Skeletal muscle satellite cell (primary cell): Measurements from ENCODE around the gene ATXN1.

ENCODE experiments used
- H3K27me3 ChIP-seq: 2 replicates; pipeline ENCODE4 v1.7.0; 2013; ENCODE audit warnings: low read length; ENCODE audit not compliant: control insufficient read depth, insufficient read depth
- H3K36me3 ChIP-seq: 2 replicates; pipeline ENCODE4 v1.7.0; 2013; ENCODE audit warnings: mild to moderate bottlenecking, control low read depth, low read length; ENCODE audit not compliant: insufficient read depth
- H3K4me1 ChIP-seq: 2 replicates; pipeline ENCODE4 v1.7.0; 2013; ENCODE audit warnings: low read length; ENCODE audit not compliant: control insufficient read depth, insufficient read depth
- H3K4me2 ChIP-seq: 2 replicates; pipeline ENCODE4 v1.7.0; 2013; ENCODE audit warnings: mild to moderate bottlenecking, low read length
- H3K4me3 ChIP-seq: 2 replicates; pipeline ENCODE4 v1.7.0; 2013; ENCODE audit warnings: low read length
- H3K9ac ChIP-seq: 2 replicates; pipeline ENCODE4 v1.7.0; 2013; ENCODE audit warnings: mild to moderate bottlenecking, low read depth, low read length, moderate library complexity
- H3K9me3 ChIP-seq: replicated peaks from 2 replicates; pipeline ENCODE4 v1.7.0; 2013; ENCODE audit warnings: mild to moderate bottlenecking, control low read depth, low read length

The ATXN1 gene

GRCh38 chr6:16582446-16583143 is 178.7 kb downstream of the ATXN1 start:
- no peak overlapping the region for H3K9ac ChIP-seq
- H3K4me3 ChIP-seq: no peak overlapping the region
- H3K4me1 ChIP-seq: peaks cover 8% of the 10 kb centered on the region
- H3K36me3 ChIP-seq: no peaks in the 10 kb centered on the region
- peak overlapping the region; percentile 72 for H3K4me2 ChIP-seq
- H3K9me3 ChIP-seq: no peaks in the 10 kb centered on the region
- H3K27me3 ChIP-seq: no peaks in the 10 kb centered on the region

- Histone ChIP-seq H3K27me3 (no peaks in the 10 kb centered on the region), H3K36me3 (no peaks in the 10 kb centered on the region), H3K4me1 (peaks cover 8% of the 10 kb centered on the region), H3K9ac (no peak overlapping the region), H3K4me3 (no peak overlapping the region), H3K4me2 (no peak overlapping the region), H3K9me3 (no peaks in the 10 kb centered on the region)
Observed at GRCh38 chr6:16578695-16579285, 182.5 kb downstream of the ATXN1 start.

- Histone ChIP-seq H3K36me3 (peaks cover 2% of the 10 kb centered on the region), H3K4me2 (no peak overlapping the region), H3K9me3 (no peaks in the 10 kb centered on the region), H3K4me1 (no peaks in the 10 kb centered on the region), H3K9ac (no peak overlapping the region), H3K4me3 (no peak overlapping the region), H3K27me3 (no peaks in the 10 kb centered on the region)
Observed at GRCh38 chr6:16576451-16577368, 184.6 kb downstream of the ATXN1 start.

- H3K27me3 ChIP-seq: no peaks in the 10 kb centered on the region
- no peaks in the 10 kb centered on the region for H3K9me3 ChIP-seq
- no peaks in the 10 kb centered on the region for H3K4me1 ChIP-seq
- no peak overlapping the region for H3K4me2 ChIP-seq
- no peak overlapping the region for H3K9ac ChIP-seq
- no peak overlapping the region for H3K4me3 ChIP-seq
- H3K36me3 ChIP-seq: peaks cover 2% of the 10 kb centered on the region
Observed at GRCh38 chr6:16575655-16576054, 185.6 kb downstream of the ATXN1 start.

- Histone ChIP-seq H3K4me2 (no peak overlapping the region), H3K27me3 (no peaks in the 10 kb centered on the region), H3K9ac (no peak overlapping the region), H3K4me3 (no peak overlapping the region), H3K36me3 (peaks cover 2% of the 10 kb centered on the region), H3K4me1 (no peaks in the 10 kb centered on the region), H3K9me3 (no peaks in the 10 kb centered on the region)
Observed at GRCh38 chr6:16572943-16573342, 188.3 kb downstream of the ATXN1 start.

GRCh38 chr6:16572317-16572716 is 188.9 kb downstream of the ATXN1 start:
- Histone ChIP-seq H3K9me3 (no peaks in the 10 kb centered on the region), H3K4me3 (no peak overlapping the region), H3K4me1 (no peaks in the 10 kb centered on the region), H3K27me3 (no peaks in the 10 kb centered on the region), H3K36me3 (peaks cover 2% of the 10 kb centered on the region), H3K4me2 (no peak overlapping the region), H3K9ac (no peak overlapping the region)

- Histone ChIP-seq H3K4me3 (no peak overlapping the region), H3K4me2 (no peak overlapping the region), H3K9me3 (no peaks in the 10 kb centered on the region), H3K9ac (no peak overlapping the region), H3K4me1 (no peaks in the 10 kb centered on the region), H3K27me3 (no peaks in the 10 kb centered on the region), H3K36me3 (peaks cover 2% of the 10 kb centered on the region)
Observed at GRCh38 chr6:16570946-16571345, 190.3 kb downstream of the ATXN1 start.

GRCh38 chr6:16570221-16570553 is 191.1 kb downstream of the ATXN1 start:
- Histone ChIP-seq H3K9me3 (no peaks in the 10 kb centered on the region), H3K9ac (no peak overlapping the region), H3K4me1 (no peaks in the 10 kb centered on the region), H3K4me2 (no peak overlapping the region), H3K27me3 (no peaks in the 10 kb centered on the region), H3K36me3 (peaks cover 2% of the 10 kb centered on the region), H3K4me3 (no peak overlapping the region)

GRCh38 chr6:16568128-16568527 is 193.1 kb downstream of the ATXN1 start:
- no peak overlapping the region for H3K4me3 ChIP-seq
- no peaks in the 10 kb centered on the region for H3K9me3 ChIP-seq
- H3K4me1 ChIP-seq: no peaks in the 10 kb centered on the region
- no peaks in the 10 kb centered on the region for H3K27me3 ChIP-seq
- peaks cover 2% of the 10 kb centered on the region for H3K36me3 ChIP-seq
- no peak overlapping the region for H3K4me2 ChIP-seq
- H3K9ac ChIP-seq: no peak overlapping the region

- Histone ChIP-seq H3K9ac (no peak overlapping the region), H3K9me3 (no peaks in the 10 kb centered on the region), H3K4me2 (no peak overlapping the region), H3K4me3 (no peak overlapping the region), H3K36me3 (no peaks in the 10 kb centered on the region), H3K4me1 (peaks cover 5% of the 10 kb centered on the region), H3K27me3 (no peaks in the 10 kb centered on the region)
Observed at GRCh38 chr6:16567071-16567470, 194.2 kb downstream of the ATXN1 start.

- Histone ChIP-seq H3K4me3 (no peak overlapping the region), H3K4me2 (no peak overlapping the region), H3K9ac (no peak overlapping the region), H3K36me3 (no peaks in the 10 kb centered on the region), H3K27me3 (no peaks in the 10 kb centered on the region), H3K4me1 (peaks cover 5% of the 10 kb centered on the region), H3K9me3 (no peaks in the 10 kb centered on the region)
Observed at GRCh38 chr6:16564436-16564835, 196.8 kb downstream of the ATXN1 start.
